Fibroblast of pulmonary artery (primary cell): ENCODE data around the gene CARM1.

Source experiments
- DNase-seq: peaks from one replicate; pipeline ENCODE4 v3.0.0-alpha.2; 2010; ENCODE audit warnings: low read depth
- H3K4me3 ChIP-seq: replicated peaks from 2 replicates; pipeline ENCODE4 v1.5.1; 2011; ENCODE audit warnings: low read depth, mild to moderate bottlenecking, control low read depth, low read length, moderate library complexity
- TF ChIP-seq, protein P1 (sequence below): IDR thresholded peaks from 2 replicates; pipeline ENCODE4 v1.5.1; 2011; ENCODE audit warnings: mild to moderate bottlenecking, control low read depth, low read length, inconsistent platforms; ENCODE audit errors: missing control alignments

The CARM1 gene

DNA sequence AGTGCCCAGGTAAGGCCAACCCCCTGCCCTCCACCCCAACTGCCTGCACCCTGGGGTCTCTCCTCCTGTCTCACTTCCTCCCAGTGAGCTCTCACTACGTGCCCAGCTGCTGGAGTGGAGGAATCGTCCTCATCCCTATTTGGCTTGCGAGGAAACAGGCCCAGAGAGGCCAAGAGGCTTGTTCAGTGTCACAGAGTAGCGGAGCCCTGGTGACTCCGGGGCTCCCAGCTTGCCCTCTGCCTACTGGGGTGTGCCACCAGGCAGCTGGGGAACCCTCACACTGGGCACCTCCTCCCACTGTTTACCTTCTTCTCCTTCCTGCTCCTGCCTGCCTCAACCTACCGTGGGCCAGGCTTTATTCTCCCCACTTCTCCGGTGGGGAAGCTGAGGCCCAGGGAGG is 41.0 kb upstream of the CARM1 start:
- TF ChIP-seq, protein P1, sequence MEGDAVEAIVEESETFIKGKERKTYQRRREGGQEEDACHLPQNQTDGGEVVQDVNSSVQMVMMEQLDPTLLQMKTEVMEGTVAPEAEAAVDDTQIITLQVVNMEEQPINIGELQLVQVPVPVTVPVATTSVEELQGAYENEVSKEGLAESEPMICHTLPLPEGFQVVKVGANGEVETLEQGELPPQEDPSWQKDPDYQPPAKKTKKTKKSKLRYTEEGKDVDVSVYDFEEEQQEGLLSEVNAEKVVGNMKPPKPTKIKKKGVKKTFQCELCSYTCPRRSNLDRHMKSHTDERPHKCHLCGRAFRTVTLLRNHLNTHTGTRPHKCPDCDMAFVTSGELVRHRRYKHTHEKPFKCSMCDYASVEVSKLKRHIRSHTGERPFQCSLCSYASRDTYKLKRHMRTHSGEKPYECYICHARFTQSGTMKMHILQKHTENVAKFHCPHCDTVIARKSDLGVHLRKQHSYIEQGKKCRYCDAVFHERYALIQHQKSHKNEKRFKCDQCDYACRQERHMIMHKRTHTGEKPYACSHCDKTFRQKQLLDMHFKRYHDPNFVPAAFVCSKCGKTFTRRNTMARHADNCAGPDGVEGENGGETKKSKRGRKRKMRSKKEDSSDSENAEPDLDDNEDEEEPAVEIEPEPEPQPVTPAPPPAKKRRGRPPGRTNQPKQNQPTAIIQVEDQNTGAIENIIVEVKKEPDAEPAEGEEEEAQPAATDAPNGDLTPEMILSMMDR, result no peak
- no peak for DNase-seq
- no peak overlapping the region for H3K4me3 ChIP-seq

DNA sequence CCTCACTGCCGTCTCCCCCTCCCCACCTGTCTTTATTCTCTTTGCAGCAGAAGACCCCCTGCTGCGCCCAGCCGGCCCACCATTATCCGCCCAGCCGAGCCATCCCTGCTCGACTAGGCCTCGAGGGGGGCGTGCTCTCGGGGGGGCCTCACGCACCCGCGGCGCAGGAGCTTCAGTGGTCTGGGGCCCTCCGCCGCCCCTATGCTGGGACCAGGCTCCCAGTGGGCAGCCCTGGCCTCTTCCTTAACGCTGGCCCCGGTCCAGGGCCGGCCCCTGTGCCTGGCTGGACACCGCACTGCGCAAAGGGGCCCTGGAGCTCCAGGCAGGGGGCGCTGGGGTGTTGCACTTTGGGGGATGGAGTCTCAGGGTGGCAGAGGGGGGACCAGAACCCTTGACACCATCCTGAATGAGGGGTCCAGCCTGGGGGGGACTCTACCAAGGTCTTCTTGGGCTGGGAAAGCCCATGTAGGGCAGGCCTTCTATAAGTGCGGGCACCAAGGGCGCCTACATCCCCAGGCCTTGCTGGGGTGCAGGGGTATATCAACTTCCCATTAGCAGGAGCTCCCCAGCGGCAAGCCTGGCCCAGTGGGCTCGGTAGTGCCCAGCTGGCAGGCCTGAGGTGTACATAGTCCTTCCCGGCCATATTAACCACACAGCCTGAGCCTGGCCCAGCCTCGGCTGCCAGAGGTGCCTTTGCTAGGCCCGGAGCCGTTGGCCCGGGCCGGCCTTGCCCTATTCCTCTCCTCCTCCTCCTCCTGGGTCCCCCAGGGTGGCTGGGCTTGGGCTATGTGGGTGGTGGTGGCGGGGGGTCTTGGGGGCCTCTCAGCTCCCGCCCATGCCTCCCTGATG is 40.2 kb upstream of the CARM1 start:
- DNase-seq, result no peak
- TF ChIP-seq, protein P1, result no peak

GRCh38 chr19:10831987-10832938 is 39.1 kb upstream of the CARM1 start:
- no peak overlapping the region for H3K4me3 ChIP-seq
- no peak for DNase-seq
- TF ChIP-seq, protein P1, result no peak

More for the DNA sequence above, 40.2 kb upstream of the CARM1 start:
- H3K4me3 ChIP-seq, result no peak overlapping the region

GRCh38 chr19:10832939-10833296 is 38.4 kb upstream of the CARM1 start:
- TF ChIP-seq, protein P1, result no peak
- no peak for DNase-seq
- no peak overlapping the region for H3K4me3 ChIP-seq

DNA sequence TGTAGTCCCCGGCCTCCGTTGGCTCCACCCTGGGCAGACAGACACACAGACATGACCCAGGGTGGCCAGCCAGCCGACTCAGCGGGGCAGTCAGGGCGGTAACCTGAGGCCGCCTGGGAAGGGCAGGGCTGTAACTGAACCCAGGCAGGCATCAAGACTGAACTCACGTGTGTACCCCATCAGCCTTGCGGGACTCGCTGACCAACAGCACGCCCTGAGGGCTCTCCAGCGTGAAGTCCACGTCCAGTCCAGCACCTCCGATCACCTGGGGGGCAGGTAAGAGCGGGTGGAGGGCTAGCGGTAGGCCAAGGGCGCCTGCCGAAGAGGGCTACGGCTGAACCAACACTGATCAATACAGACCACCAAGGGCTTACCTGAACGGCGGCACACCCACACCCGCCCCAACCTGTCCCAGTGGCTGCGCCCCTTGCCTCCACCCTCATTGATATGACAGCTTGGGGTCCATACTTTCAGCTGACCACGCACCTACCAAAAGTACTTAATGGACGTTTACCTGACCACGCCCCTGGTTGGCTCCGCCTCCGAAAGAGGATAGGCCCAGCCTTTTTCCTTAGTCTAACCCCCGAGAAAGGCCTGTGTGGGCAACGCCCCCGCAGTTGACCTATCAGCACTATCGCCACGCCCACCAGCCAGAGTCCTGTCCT is 36.1 kb upstream of the CARM1 start:
- H3K4me3 ChIP-seq, result peak overlapping the region; percentile 77
- DNase-seq, result no peak
- TF ChIP-seq, protein P1, result no peak

- TF ChIP-seq, protein P1, result no peak
- DNase-seq, result peak; percentile 99
- H3K4me3 ChIP-seq, result peak within 1 kb of the TSS; percentile 77
Observed at GRCh38 chr19:10835754-10836478, 35.4 kb upstream of the CARM1 start, which contains the start of gene TMED1. TMED1 (minus strand) TSS chr19:10836212; CDS start chr19:10836191, 21 bp downstream.
